CD4-positive, alpha-beta T cell treated with Interleukin-15 for 1 hour (primary cell): ENCODE results near the gene WIPF2.
"Not testable (repeated sequence)": the region's sequence is repeated elsewhere in the genome, so short reads cannot be mapped to it uniquely, and the experiment has no call there.

Experiments
- DNase-seq: peaks from one replicate; pipeline ENCODE4 v3.0.0-alpha.2; 2020

Gene WIPF2

DNA sequence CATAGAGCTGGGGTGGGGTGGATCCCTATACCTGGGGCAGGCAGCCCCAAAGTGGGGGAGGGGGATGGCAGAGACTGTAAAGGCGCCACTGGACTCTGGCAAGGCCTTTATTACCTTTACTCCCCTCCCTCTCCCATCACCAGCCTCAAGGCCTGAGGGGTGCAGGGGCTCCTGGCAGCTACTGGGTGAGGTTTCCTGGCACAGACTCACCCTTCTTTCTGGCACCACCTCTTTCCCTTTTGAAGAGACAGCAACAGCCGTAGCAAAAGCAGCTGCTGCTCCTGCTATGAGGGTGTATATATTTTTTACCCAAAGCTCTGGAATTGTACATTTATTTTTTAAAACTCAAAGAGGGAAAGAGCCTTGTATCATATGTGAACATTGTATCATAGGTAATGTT is 24.3 kb upstream of the WIPF2 start:
- no peak for DNase-seq

DNA sequence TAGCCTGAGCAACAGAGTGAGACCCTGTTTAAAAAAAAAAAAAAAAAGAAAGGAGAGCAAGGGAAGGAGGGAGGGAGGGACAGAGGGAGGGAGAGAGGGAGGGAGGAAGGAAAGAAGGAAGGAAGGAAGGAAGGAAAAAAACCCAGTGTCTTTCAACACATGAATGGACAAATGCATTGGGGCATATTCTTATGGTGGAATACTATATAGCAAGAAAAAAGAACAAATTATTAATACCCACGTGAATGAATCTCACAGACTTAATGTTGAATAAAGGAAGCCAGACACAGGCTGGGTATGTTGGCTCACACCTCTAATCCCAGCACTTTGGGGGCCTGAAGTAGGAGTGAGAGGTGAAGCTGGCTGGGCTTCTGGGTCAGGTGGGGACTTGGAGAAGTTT is 21.6 kb upstream of the WIPF2 start:
- DNase-seq, result no peak

DNA sequence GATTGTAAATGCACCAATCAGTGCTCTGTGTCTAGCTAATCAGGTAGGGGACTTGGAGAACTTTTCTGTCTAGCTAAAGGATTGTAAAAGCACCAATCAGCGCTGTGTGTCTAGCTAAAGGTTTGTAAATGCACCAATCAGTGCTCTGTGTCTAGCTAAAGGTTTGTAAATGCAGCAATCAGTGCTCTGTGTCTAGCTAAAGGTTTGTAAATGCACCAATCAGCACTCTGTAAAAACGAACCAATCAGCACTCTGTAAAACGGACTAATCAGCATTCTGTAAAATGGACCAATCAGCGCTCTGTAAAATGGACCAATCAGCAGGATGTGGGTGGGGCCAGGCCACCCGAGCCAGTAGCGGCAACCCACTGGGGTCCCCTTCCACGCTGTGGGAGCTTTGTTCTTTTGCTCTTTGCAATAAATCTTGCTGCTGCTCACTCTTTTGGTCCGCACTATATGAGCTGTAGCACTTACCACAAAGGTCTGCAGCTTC is 21.1 kb upstream of the WIPF2 start:
- not testable (repeated sequence) for DNase-seq

GRCh38 chr17:40198576-40198975 is 20.5 kb upstream of the WIPF2 start:
- DNase-seq, result no peak

GRCh38 chr17:40203131-40203530 is 16.0 kb upstream of the WIPF2 start:
- no peak for DNase-seq

GRCh38 chr17:40206193-40206592 is 12.9 kb upstream of the WIPF2 start:
- not testable (repeated sequence) for DNase-seq

- no peak for DNase-seq
These were observed 9.6 kb upstream of the WIPF2 start for GRCh38 chr17:40209404-40210093.

GRCh38 chr17:40213914-40214313 is 5.2 kb upstream of the WIPF2 start:
- not testable (repeated sequence) for DNase-seq

- no peak for DNase-seq
These were observed 931 bp upstream of the WIPF2 start for GRCh38 chr17:40218006-40218739.

DNA sequence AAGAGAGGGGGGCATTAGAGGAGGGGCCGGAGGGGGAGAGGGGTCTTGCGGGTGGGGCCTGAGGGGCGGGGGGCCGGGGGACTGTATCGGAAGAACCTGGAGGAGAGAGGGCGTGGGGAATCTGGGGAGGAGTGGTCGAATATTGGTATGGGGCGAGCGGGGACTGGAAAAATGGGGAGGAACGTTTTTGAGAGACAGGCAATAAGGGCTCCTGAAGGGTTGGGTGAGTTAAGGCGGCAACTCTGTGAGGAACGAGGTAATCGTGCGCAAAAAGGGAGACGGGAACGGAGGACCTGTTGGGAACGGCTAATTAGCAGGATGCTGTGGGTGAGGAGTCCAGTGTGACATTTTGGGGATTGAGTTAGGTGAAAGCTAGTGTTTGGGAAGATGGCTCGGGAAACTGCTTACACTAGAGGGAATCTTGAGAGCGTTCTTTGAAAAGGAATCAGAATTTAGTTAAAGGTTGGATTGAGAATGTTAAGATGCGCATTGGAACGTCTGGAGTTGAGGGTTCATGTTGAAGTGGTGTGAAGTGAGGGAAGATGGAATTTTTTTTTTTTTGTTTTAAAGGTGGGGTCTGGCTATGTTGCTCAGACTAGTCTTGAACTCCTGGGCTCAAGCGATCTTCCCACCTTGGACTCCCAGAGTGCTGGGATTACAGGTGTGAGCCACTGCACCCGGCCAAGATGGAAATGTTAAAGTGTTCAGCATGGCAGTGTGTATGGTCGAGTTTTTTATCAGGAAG is 662 bp downstream of the WIPF2 start:
- no peak for DNase-seq

DNA sequence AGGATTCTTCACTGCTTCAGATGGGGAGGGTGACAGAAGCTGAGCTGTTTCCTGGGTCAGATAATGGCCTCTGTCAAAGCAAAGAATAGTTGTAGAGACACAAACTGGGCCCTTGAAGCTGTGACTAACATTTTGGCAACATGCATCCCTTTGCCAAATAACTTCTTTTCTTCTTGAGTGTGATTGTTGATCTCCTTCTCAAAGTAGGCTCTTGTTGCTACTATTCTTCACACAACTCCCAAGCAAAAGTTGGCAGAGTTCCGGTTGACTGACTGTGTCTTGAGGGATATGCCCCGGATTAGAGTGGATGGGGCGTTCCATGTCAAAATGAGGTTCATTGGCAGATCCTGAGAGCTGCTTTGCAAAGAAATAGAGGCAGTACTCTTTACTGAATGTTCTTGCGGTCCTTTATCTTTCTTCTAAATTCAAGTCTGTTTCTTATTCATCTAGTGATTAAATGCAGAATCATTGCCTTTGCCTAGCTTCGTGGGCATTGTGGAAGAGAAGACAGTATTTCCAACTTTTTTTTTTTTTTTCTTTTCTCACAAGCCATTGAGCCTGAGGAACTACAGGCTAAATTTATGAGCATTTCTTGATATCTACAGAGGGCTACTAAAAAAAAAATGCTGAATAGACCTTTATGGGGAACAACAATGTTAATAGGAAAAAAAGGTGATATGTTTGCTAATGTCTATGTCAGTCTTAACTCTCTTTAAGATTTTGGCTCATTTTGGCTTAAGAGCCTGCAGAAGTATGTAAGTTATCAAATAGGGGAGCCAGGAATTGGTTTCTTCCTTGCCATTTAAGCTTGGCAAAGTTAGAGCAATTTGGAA is 5.8 kb downstream of the WIPF2 start:
- DNase-seq, result no peak

- not testable (repeated sequence) for DNase-seq
These were observed 10.0 kb downstream of the WIPF2 start for GRCh38 chr17:40229146-40229545.

DNA sequence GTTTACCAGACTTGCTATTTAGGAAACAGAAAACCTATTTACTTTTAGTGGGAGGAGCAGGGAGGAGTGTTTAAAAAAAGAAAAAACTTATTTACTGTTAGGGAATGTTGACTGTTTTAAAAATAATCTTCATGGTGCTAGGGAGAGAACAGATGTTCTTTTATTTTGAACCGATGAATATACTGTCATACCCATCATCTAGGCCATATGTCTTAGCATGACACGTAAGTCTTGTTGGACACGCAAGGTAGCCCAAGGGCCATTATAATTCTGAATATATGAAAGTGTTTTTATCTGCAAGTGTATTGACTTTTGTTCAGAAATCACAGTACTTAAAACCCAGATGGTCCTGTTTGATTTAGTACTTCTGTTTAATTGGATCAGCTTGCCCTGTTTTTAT is 11.6 kb downstream of the WIPF2 start:
- DNase-seq, result no peak

- DNase-seq, result not testable (repeated sequence)
These were observed 12.8 kb downstream of the WIPF2 start for GRCh38 chr17:40231928-40232327.

GRCh38 chr17:40241252-40241834 is 22.2 kb downstream of the WIPF2 start:
- DNase-seq, result no peak

- no peak for DNase-seq
These were observed 23.7 kb downstream of the WIPF2 start for GRCh38 chr17:40242774-40243173.

DNA sequence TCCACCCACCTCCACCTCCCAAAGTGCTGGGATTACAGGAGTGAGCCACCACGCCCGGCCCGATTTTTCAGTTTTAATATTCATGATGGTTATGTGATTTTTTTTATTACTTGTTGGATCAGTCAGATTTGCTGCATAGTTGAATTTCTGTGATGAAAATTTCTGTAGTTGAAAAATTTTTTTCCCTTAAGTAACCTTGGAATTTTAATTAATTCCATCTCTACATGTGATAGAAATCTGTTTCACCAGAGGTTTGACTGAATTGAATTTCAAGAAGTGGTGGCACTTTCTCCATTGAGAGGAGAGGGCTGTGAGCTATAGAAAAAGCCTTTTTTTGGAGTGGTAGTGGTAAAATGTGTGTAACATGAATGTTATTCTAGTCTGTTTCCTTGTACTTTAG is 24.7 kb downstream of the WIPF2 start:
- no peak for DNase-seq

GRCh38 chr17:40244255-40244654 is 25.2 kb downstream of the WIPF2 start:
- DNase-seq, result no peak

DNA sequence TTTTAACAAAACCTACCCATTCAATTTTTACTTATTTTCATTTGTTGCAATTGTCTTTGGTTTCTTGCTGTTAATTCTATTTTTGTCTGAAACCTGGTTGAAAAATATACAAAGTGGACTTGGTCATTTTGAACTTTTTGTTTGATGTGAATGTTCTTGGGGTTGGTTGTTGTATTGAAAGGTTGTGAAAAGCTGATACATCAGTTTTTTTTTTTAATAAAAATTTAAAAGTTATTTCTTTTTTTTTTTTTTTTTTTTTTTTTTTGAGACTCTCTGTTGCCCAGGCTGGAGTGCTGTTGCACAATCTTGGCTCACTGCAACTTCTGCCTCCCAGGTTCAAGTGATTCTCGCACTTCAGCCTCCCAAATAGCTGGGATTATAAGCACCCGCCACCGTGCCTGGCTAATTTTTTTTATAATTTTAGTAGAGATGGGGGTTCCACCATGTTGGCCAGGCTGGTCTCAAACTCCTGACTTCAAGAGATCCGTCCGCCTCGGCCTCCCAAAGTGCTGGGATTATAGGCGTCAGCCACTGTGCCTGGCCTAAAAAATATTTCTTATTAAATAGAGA is 28.9 kb downstream of the WIPF2 start:
- DNase-seq, result no peak

DNA sequence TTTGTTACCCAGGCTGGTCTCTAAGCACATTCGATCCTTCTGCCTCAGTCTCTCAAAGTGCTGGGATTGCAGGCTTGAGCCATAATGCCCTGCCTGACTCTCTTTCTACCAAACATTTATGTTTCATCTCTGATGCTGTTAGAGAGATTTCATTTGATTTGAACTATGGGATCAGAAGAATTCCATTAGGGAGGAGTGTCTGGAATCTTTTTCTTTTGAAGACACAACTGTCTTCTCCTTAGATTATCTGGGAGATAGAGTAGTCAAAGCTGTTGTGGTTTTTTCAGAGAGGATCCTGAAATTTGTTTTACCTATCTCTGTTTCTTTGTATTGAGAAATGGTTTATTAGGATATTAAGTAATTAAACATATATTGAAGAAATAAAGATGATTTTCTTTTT is 29.4 kb downstream of the WIPF2 start:
- DNase-seq, result no peak

DNA sequence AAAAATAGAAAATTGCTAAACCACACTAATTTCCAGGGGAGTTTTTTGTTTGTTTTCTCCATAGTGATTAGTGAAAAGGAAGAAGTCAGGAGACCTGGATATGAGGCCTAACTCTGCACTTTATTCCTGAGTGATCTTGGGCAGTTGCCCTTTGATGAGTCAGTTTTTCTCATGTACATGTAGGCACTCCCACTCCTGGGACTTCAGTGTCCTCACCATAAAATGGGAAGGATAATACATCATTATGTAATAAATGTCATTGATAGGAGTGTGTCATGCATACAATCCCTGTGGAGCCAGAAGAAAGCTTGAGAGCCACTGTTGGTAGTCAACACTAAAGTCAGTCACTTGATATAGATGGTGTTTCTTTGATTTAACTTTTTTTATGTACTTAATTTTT is 32.5 kb downstream of the WIPF2 start:
- DNase-seq, result no peak

DNA sequence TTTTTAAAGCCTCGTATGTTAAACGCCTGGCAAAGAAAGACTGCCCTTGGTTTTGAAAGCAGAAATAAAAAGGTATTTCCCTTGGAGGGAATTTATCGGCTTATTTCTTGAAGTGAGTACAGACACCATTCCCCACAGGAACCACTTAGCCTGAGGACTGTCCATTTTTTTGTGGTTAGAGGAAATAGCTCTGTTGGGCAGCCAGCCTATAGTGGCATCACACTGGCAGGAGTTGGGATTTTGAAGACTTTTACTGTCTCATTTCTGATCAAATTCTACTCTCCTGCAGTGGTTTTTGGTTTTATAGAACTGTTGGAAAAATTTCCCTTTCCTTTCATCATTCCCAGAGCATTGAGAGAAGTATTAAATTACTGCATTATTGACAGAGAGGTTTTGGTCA is 34.5 kb downstream of the WIPF2 start:
- no peak for DNase-seq
